ENCODE data around the gene CBX1.
"Not testable (repeated sequence)": the region's sequence is repeated elsewhere in the genome, so short reads cannot be mapped to it uniquely, and the experiment has no call there.

The CBX1 gene

DNA sequence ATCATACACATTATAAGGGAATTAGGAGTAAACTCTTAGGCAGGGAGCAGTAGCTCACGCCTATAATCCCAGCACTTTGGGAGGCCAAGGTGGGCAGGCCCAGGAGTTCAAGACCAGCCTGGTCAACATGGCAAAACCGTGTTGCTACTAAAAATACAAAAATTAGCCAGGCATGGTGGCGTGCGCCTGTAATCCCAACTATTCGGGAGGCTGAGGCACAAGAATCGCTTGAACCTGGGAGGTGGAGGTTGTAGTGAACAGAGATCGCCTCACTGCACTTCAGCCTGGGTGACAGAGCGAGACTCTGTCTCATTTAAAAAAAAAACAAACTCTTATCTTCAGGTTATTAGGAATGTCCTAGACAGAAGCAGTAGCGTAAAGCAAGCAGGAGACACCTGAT lies 28.5 kb downstream of the CBX1 start:
- not testable (repeated sequence) for DNase-seq (ENCODE audit: low spot score)

DNA sequence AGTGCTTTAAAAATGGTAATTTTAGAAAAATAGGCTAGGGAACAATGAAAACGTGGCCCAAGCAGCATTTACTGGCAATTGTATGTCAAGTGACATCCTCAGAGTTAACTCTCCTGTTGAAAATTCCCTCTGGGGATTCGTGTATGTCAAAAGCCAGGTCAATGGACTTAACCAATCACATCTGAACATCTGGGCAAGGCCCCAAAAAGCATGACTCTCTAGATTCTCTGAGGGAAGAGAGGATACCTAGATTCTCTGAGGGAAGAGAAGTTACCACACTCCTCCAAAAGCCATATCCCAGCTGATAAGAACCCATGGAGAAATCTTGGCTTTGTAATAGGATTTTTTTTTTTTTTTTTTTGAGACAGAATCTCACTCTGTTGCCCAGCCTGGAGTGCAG lies 29.6 kb downstream of the CBX1 start:
- DNase-seq (ENCODE audit: low spot score) = no peak

DNA sequence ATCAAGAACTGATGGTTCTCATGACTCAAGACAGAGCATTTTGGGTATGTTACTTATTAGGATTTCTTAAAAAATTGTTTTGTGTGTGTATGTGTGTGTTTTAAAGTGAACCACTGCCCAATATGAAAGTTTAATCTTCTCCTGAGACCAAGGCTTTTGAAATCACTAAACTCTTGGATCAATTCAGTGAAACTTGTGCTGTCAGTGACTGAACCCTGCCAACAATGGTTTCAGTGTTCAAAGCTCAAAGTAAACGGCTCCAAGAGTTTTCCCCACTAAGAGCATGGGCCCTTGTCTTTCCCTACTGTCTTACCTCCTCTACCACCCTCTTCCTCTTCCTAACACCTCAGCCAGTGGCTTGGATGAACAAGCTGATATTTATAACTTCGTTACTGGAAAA lies 31.1 kb downstream of the CBX1 start:
- DNase-seq (ENCODE audit: low spot score) = no peak

DNA sequence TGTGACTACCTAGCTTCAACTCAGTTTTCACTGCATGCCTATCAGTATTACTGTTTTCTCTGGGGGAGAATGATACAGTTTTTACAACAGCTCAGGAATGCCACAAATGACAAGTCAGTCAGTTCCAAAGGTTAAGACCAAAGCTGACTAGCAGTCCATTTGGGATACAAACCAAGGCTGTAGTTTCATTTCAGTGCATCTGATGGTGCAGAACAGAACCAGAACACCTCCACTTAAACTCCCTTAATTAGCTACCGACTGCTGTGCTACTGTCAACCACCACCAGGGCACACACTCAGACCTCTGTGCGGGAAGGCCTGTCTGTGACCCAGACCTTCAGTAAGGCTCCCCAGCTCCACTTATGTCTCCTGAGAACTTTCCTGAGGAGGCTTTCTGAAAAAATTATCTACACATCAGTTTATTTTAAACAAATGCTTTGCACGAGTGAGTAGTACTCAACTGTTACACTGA lies 32.8 kb downstream of the CBX1 start:
- no peak for DNase-seq (ENCODE audit: low spot score)

DNA sequence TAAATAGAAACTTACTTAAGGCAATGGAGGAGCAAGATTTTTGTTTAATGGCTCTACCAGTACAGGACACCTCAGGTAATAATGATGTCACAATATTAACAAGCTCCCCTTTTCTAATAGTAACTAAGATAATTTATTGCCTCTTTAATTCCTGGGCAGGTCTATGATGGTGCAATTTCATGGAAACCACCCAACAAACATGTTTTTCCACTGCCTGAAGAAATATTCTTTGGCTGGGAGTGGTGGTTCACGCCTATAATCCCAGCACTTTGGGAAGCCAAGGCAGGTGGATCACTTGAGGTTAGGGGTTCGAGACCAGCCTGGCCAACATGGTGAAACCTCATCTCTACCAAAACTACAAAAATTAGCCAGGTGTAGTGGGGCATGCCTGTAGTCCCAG lies 33.5 kb downstream of the CBX1 start:
- DNase-seq (ENCODE audit: low spot score) = not testable (repeated sequence)

DNA sequence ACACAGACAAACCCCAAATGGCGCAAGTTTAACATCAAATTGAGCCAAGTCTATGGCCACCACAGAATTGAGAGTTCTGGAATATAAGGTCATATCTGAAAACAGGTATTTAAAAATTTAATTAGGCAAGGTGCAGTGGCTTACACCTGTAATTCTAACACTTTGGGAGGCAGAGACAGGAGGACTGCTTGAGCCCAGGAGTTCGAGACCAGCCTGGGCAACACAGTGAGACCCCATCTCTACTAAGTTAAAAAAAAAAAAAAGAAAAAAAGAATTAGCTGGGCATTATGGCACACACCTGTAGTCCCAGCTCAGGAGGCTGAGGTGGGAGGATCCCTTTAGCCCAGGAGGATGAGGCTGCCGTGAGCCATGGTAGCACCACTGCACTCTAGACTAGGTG lies 34.0 kb downstream of the CBX1 start:
- no peak for DNase-seq (ENCODE audit: low spot score)

DNA sequence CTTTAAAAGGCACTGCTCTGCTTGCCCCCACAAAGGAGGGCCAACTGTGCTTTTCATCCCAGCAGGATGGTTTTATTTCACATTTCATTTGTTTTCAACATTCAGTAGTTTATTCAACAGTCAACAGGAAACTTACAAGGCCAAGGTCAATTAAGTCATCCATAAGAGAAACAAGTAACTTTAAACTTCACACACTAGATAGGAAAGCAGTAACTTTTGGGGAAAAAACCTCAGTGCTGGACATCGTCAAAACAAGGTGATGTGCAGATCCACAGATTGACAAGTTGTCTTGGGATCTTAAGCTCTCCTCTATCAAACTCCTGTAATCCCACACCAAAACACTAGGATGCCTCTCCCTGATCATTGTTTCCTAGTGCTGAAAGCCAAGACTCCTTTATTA lies 34.6 kb downstream of the CBX1 start:
- DNase-seq (ENCODE audit: low spot score) = no peak

DNA sequence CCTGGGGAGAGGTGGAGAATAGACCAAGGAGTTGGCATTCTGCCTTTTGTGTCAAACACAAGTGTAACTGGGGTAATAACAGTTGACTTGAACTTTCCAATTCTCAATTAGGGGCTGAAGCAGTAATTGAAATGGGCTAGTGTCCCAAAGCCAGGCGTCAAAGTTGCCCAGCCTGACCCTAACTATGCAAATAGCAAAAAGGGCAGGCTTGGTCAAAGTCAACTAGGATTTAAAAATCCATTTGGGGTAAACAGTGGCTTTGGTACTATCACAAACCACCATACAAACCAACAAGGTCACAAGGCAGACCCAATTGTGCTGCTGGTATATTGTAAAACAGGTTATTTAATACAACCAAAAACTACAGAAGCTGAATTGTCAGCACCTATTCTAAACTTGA lies 35.1 kb downstream of the CBX1 start:
- no peak for DNase-seq (ENCODE audit: low spot score)

DNA sequence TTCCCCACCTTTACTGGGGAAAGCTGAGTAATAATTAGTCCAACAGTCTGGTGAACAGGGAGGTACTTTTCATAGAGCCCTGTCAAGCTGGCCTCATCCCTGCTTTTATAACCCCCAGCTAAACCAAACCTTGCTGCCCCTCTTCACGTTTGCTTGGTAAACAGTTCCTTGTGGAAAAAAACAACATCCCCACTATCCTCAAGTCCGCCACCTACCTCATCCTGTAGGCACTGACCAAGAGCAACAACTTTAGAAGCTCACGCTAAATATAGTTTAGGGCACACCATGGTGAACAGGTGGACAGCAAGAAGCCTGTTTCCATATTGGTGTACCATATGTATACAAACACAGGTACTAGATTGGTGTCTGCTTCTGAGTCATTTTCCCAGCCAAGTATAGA lies 36.6 kb downstream of the CBX1 start:
- no peak for DNase-seq (ENCODE audit: low spot score)

DNA sequence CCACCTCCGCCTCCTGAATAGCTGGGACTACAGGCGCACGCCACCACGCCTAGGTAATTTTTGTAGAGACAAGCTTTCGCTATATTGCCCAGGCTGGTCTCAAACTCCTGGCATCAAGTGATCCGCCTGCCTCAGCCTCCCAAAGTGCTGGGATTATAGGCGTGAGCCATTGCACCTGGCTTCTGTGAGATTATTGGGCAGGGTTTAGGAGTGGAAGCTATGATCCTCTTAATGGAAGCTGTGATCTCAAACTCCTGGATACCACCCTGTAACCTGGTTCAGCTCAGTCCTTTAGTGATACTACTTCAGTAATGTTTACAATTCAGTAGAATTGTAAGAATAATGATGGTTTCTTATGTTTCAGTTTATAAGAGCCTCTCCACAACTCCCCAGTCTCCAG lies 39.0 kb downstream of the CBX1 start:
- no peak for DNase-seq (ENCODE audit: low spot score)

DNA sequence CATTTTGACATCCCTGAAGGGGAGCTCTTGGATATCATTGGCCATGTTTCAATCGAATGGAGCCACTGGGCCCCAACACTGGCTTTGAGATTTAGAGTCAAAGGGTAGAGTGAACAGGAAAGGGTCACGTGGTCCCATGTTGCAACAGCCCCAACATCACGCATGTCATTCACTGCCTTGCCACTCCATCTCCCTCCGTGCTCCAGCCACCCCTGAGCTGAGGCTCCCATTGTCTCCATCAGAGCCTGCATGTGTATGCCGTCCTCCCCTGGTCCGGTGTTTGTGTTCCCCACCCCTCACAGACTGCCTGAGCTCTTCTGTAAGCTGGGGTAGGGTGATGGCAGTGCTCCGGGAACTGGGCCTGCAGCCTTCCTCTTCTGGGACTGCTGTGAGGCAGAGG lies 41.0 kb downstream of the CBX1 start:
- no peak for DNase-seq (ENCODE audit: low spot score)

DNA sequence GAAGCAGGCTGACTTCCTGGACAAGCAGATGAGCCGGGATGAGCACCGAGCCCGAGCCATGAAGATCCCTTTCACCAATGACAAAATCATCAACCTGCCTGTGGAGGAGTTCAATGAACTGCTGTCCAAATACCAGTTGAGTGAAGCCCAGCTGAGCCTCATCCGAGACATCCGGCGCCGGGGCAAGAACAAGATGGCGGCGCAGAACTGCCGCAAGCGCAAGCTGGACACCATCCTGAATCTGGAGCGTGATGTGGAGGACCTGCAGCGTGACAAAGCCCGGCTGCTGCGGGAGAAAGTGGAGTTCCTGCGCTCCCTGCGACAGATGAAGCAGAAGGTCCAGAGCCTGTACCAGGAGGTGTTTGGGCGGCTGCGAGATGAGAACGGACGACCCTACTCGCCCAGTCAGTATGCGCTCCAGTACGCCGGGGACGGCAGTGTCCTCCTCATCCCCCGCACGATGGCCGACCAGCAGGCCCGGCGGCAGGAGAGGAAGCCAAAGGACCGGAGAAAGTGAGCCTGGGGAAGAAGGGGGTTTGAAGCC lies 42.1 kb downstream of the CBX1 start:
- DNase-seq (ENCODE audit: low spot score) = no peak

DNA sequence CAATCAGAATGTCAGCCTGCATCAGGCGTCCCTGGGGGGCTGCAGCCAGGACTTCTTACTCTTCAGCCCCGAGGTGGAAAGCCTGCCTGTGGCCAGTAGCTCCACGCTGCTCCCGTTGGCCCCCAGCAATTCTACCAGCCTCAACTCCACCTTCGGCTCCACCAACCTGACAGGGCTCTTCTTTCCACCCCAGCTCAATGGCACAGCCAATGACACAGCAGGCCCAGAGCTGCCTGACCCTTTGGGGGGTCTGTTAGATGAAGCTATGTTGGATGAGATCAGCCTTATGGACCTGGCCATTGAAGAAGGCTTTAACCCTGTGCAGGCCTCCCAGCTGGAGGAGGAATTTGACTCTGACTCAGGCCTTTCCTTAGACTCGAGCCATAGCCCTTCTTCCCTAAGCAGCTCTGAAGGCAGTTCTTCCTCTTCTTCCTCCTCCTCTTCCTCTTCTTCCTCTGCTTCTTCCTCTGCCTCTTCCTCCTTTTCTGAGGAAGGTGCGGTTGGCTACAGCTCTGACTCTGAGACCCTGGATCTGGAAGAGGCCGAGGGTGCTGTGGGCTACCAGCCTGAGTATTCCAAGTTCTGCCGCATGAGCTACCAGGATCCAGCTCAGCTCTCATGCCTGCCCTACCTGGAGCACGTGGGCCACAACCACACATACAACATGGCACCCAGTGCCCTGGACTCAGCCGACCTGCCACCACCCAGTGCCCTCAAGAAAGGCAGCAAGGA lies 42.7 kb downstream of the CBX1 start:
- DNase-seq (ENCODE audit: low spot score) = no peak

DNA sequence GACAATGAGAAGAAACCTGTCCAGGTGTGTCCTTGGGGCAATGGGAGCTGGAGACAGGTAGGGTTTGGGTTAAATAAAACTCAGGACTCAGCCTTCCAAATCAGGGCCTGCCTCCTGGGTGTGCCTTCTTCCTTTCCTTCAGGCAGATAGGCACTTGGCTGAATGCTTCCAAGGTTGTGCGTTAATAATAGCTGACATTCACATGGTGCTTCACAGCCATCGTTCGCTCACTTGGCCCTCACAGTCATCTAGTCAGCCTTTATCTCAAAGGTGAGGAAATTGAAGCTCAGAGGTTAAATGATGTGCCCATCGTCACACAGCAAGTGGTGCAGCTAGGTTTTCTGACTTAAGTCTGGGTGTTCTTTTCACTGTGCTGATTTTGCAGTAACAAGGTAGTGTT lies 43.7 kb downstream of the CBX1 start:
- DNase-seq (ENCODE audit: low spot score) = no peak

DNA sequence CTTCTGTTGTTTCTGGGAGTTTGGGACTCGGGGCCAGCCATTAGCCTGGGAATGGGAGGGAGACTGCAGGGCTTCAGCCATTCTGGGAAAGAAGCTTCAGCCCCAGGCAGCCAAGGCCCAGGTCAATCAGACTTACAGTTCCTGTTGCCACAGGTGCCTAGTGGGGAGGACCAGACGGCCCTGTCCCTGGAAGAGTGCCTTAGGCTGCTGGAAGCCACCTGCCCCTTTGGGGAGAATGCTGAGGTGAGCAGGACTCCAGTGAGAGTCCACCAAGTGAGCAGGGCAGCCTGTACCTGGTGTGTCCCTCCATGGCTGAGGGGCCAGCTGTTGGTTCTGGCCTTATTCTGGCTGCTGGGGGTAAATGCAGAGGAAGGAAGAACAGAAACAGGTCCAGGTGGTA lies 44.4 kb downstream of the CBX1 start:
- no peak for DNase-seq (ENCODE audit: low spot score)

DNA sequence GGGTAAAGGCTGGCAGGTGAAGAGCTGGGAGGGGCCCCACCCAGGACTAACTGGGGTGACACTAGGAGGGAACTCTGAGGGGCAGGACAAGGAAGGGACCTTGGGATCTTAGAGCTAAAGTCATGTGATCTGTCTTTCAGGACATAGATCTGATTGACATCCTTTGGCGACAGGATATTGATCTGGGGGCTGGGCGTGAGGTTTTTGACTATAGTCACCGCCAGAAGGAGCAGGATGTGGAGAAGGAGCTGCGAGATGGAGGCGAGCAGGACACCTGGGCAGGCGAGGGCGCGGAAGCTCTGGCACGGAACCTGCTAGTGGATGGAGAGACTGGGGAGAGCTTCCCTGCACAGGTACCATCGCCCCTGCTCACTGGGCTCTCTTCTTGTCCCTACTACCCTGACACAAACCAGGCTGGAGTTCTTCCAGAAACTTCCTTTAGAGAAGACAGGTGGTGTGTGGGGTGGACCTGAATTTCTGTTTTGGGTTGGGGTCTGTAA lies 45.0 kb downstream of the CBX1 start:
- no peak for DNase-seq (ENCODE audit: low spot score)

DNA sequence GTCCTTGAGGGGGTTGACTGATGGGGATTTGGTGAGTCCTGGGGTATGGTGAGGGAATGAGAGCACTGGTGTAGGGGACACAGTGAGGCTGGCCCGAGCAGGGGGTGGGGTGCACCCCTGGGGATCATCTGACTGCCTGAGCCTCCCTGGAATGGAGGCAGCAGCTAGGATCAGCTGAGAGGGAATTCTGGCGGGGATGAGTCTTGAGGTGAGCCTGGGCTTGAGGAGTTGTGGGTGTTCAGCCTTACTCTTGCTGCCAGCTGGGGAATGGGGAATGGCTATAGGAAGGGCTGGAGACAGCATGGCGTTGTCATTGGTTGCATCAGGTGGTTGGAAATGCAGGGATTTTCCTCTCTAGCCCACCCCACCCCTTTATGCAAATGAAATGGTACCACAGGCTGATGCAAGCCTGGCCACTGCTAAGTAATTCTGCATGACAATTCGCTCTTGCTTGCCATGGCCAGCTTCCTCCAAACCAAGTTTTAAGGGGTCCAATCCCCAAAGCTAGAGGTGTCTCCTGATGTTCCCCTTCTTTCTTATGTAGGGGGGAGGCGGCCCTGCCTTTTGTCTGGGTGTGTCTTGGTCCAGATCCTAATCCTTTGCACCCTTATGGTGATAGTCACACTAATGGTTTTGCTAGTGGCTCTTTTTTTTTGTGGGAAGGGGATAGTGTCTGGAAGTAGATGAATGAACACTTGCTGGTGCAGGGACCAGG lies 45.6 kb downstream of the CBX1 start:
- no peak for DNase-seq (ENCODE audit: low spot score)

DNA sequence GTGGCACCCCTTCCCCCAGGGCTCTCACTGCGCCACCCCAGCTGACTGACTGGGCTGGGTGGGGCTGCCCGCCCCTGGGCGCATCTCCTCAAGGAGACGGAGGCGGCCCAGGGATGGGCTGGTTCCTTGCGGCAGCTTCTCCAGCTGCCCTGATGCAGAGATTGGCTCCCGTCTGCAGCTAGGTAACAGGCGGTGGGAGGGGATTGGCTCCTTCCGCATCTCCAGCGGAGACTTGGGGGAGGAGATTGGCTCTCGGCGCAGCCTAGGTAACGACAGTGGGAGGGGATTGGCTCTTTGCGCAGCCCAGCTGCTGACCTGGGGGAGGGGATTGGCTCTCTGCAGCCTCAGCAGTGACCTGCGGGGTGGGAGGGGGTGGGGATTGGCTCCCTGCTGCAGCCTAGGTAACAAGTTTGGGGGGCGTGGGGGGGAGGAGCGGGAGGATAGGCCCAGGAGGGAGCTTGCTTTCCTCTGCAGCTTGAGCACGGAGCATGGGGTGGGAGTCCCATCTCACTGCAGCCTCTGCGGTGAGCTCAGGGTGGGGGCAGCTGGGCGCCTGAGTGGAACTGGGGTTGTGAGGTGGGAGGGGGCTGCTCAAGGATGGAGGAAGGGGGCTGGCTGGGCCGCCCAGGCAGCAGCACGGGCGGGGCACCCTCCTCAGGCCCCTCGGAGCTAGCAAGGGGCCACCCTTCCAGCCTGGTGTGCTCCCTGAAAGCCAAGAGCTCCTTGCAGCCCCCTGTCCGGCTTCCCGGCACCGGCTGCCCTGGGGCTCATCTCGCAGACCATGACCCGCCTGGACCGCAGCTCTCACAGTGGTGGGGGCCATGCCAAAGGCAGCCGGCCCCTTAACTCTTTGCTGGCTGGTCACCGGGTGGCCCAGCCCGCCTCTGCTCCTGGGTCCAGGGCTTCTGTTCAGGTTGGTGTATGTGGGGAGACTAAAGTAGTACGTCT lies 46.8 kb downstream of the CBX1 start:
- peak; percentile 94 for DNase-seq (ENCODE audit: low spot score)

DNA sequence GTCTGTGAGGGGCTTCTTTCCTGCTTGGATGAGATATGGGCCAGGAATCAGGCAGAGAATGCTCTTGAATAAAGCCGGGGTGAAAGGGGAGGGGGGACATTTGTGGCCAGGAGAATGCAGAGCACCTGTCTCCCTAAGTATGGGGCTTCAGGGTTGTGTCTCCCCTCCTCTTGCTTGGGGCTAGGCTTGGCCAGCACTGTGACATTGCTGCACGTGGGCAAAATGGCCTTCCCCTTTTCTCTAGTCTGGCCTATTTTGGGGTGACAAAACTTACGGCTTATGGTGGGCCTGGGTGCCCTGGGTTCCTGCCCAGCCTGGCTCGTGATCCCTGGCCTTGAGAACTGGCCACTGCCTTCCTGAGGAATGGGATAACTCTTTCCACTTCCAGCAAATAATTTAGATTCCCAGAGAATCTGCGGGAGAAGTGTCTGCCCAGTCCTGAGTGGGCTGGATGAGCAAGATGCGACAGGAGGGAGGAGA lies 47.5 kb downstream of the CBX1 start:
- no peak for DNase-seq (ENCODE audit: low spot score)

DNA sequence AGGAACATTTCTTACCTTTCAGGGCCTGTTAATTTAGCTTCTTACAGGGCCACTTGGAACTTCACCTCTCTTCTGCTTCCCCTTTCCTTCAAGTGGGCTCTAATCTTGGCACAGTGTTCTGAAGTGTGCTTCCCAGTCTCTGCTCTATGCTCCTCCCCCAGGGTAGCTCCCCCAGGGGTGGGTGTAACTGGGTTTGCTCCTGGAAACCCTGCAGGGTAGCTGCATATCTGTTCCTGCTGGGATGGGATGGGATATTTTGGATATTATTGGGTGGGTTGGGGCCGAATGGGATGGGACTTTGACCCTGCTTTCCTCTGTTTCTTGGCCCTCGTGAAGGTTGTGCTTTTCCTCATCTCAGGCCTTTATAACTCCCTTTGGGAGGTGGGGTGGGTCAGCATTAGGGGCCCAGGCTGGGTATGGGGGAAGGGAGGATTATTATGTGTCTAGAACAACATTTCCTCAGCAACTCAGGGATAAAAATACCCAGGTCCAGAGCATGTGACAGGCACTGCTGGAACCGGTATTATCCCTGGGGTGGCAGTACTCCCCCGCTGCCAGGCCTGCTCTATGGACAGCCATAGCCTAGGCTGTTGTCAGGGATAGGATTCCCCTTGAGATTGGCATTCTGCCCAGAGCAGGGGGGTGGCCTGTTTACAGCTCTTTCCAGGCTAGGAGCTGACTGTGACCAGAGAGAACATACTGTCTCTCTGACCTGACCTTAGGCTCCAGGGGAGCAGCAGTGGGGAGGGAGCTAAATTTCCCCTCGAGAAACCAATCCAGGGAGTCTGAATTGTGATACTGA lies 48.1 kb downstream of the CBX1 start:
- peak; percentile 46 for DNase-seq (ENCODE audit: low spot score)

Measured in cerebellar cortex (tissue), 1 donor.